ENCODE measurements around the gene KIRREL3.

The KIRREL3 gene

GRCh38 chr11:126924376-126925040 is 76.1 kb downstream of the KIRREL3 start:
- H3F3A ChIP-seq (ENCODE audit: insufficient read depth), result no peaks in the 10 kb centered on the region
- TF ChIP-seq CTCF (IDR thresholded peaks at IDR 0.05; ENCODE audit: insufficient read depth, low read length, poor library complexity, severe bottlenecking) (no peak), EZH2phosphoT487 (conservative IDR thresholded peaks at IDR 0.05; ENCODE audit: low read length) (no peak)
- H3K79me2 ChIP-seq (ENCODE audit: insufficient read depth, low read length), result no peaks in the 10 kb centered on the region
- no peak overlapping the region for H3K9ac ChIP-seq (ENCODE audit: low read length)
- H3K9me3 ChIP-seq (ENCODE audit: insufficient read depth, low read length), result no peaks in the 10 kb centered on the region
- H3K4me2 ChIP-seq (ENCODE audit: low read depth, low read length, poor library complexity, severe bottlenecking), result no peak overlapping the region
- H3K27me3 ChIP-seq (ENCODE audit: low read length), result no peaks in the 10 kb centered on the region
- no peak overlapping the region for H2AFZ ChIP-seq (ENCODE audit: low read depth, low read length, severe bottlenecking)
- no peak overlapping the region for H3K27ac ChIP-seq (ENCODE audit: low read depth, low read length)
- no peaks in the 10 kb centered on the region for H4K20me1 ChIP-seq (ENCODE audit: low read depth, low read length)
- no peaks in the 10 kb centered on the region for H3K36me3 ChIP-seq (ENCODE audit: low read length)
- H3K9me2 ChIP-seq (replicated peaks; ENCODE audit: insufficient read depth, low read length), result no peaks in the 10 kb centered on the region
- no peak overlapping the region for H3K4me3 ChIP-seq (ENCODE audit: insufficient read depth, low read length, poor library complexity, severe bottlenecking)

- H3K4me2 ChIP-seq (ENCODE audit: low read depth, low read length, poor library complexity, severe bottlenecking), result no peak overlapping the region
- no peaks in the 10 kb centered on the region for H3K9me3 ChIP-seq (ENCODE audit: insufficient read depth, low read length)
- no peaks in the 10 kb centered on the region for H3K27me3 ChIP-seq (ENCODE audit: low read length)
- H3K79me2 ChIP-seq (ENCODE audit: insufficient read depth, low read length), result no peaks in the 10 kb centered on the region
- H3F3A ChIP-seq (ENCODE audit: insufficient read depth), result no peaks in the 10 kb centered on the region
- no peak overlapping the region for H3K27ac ChIP-seq (ENCODE audit: low read depth, low read length)
- H3K36me3 ChIP-seq (ENCODE audit: low read length), result no peaks in the 10 kb centered on the region
- H4K20me1 ChIP-seq (ENCODE audit: low read depth, low read length), result no peaks in the 10 kb centered on the region
- H3K4me3 ChIP-seq (ENCODE audit: insufficient read depth, low read length, poor library complexity, severe bottlenecking), result no peak overlapping the region
- TF ChIP-seq CTCF (IDR thresholded peaks at IDR 0.05; ENCODE audit: insufficient read depth, low read length, poor library complexity, severe bottlenecking) (no peak), EZH2phosphoT487 (conservative IDR thresholded peaks at IDR 0.05; ENCODE audit: low read length) (no peak)
- no peak overlapping the region for H2AFZ ChIP-seq (ENCODE audit: low read depth, low read length, severe bottlenecking)
- no peaks in the 10 kb centered on the region for H3K9me2 ChIP-seq (replicated peaks; ENCODE audit: insufficient read depth, low read length)
- H3K9ac ChIP-seq (ENCODE audit: low read length), result no peak overlapping the region
Measured at GRCh38 chr11:126920833-126921232, 79.7 kb downstream of the KIRREL3 start.

GRCh38 chr11:126919147-126919823 is 81.3 kb downstream of the KIRREL3 start:
- Histone ChIP-seq H3K79me2 (ENCODE audit: insufficient read depth, low read length) (no peaks in the 10 kb centered on the region), H3K9me2 (replicated peaks; ENCODE audit: insufficient read depth, low read length) (no peaks in the 10 kb centered on the region), H2AFZ (ENCODE audit: low read depth, low read length, severe bottlenecking) (no peak overlapping the region), H3K9ac (ENCODE audit: low read length) (no peak overlapping the region), H4K20me1 (ENCODE audit: low read depth, low read length) (no peaks in the 10 kb centered on the region), H3K4me2 (ENCODE audit: low read depth, low read length, poor library complexity, severe bottlenecking) (no peak overlapping the region), H3K36me3 (ENCODE audit: low read length) (no peaks in the 10 kb centered on the region), H3F3A (ENCODE audit: insufficient read depth) (no peaks in the 10 kb centered on the region), H3K27ac (ENCODE audit: low read depth, low read length) (no peak overlapping the region), H3K4me3 (ENCODE audit: insufficient read depth, low read length, poor library complexity, severe bottlenecking) (no peak overlapping the region), H3K27me3 (ENCODE audit: low read length) (no peaks in the 10 kb centered on the region), H3K9me3 (ENCODE audit: insufficient read depth, low read length) (no peaks in the 10 kb centered on the region)
- no peak for TF ChIP-seq CTCF (IDR thresholded peaks at IDR 0.05; ENCODE audit: insufficient read depth, low read length, poor library complexity, severe bottlenecking)
- no peak for TF ChIP-seq EZH2phosphoT487 (conservative IDR thresholded peaks at IDR 0.05; ENCODE audit: low read length)

All from SU-DHL-6 (cell line).